Measurements from ENCODE around the gene SPSB1. TPM values are rescaled to one million over a fixed set of nuclear protein-coding genes. Genes with fewer than 3 reads are reported as not detected.
"Not testable (repeated sequence)": the region's sequence is repeated elsewhere in the genome, so short reads cannot be mapped to it uniquely, and the experiment has no call there.

The SPSB1 gene
- total and polyA plus RNA-seq, 10 donors: 1.3 to 7.9 (median 4.1) TPM

- Histone ChIP-seq H3K27me3 (replicated peaks in 1 of 7) (peaks cover 0 to 22% (median 3%) of the 10 kb centered on the region in 7 donors), H3K4me3 (no peak overlapping the region), H3K4me1 (peaks cover 0 to 43% (median 22%) of the 10 kb centered on the region in 6 donors), H3K9me3 (no peaks in the 10 kb centered on the region), H3K27ac (no peak overlapping the region), H3K36me3 (no peaks in the 10 kb centered on the region)
- WGBS, 5 donors: 62 to 92% (median 86%) methylated on average over 9 of the region's 9 CpGs
- no peak for TF ChIP-seq CTCF (IDR thresholded peaks at IDR 0.05 in 8 of 11, conservative IDR thresholded peaks at IDR 0.05 in 3 of 11)
- no peak for TF ChIP-seq POLR2AphosphoS5 (IDR thresholded peaks at IDR 0.05)
- TF ChIP-seq POLR2A (IDR thresholded peaks at IDR 0.05): no peak
- intact Hi-C loops (cut with DNase I; ENCODE audit: low total_unique reads): no loop called here
- DNase-seq: no peak
Measured at GRCh38 chr1:9297831-9298230, 5.1 kb downstream of the SPSB1 start.

GRCh38 chr1:9298282-9298681 lies 5.6 kb downstream of the SPSB1 start:
- Histone ChIP-seq H3K4me1 (peaks cover 1 to 47% (median 27%) of the 10 kb centered on the region in 6 donors), H3K9me3 (no peaks in the 10 kb centered on the region), H3K27ac (no peak overlapping the region), H3K36me3 (no peaks in the 10 kb centered on the region), H3K27me3 (replicated peaks in 1 of 7) (peaks cover 0 to 19% (median 3%) of the 10 kb centered on the region in 7 donors), H3K4me3 (no peak overlapping the region)
- intact Hi-C loops (cut with DNase I; ENCODE audit: low total_unique reads): no loop called here
- WGBS, 5 donors: 0 to 70% (median 64%) methylated on average over 3 of the region's 3 CpGs
- no peak for TF ChIP-seq POLR2A (IDR thresholded peaks at IDR 0.05)
- TF ChIP-seq POLR2AphosphoS5 (IDR thresholded peaks at IDR 0.05): no peak
- TF ChIP-seq CTCF (IDR thresholded peaks at IDR 0.05 in 8 of 11, conservative IDR thresholded peaks at IDR 0.05 in 3 of 11): no peak
- DNase-seq: no peak

GRCh38 chr1:9299571-9300541 lies 7.2 kb downstream of the SPSB1 start:
- H3K27ac ChIP-seq; H3K36me3 ChIP-seq; H3K9me3 ChIP-seq; intact Hi-C loops (cut with DNase I; ENCODE audit: low total_unique reads); DNase-seq; H3K4me3 ChIP-seq; H3K27me3 ChIP-seq (replicated peaks in 1 of 7): not testable (repeated sequence)
- WGBS, 5 donors: 85 to 89% (median 86%) methylated on average over 14 to 16 of the region's 16 CpGs
- H3K4me1 ChIP-seq: peaks cover 2 to 39% (median 14%) of the 10 kb centered on the region in 6 donors

- intact Hi-C loops (cut with DNase I; ENCODE audit: low total_unique reads): no loop called here
- H3K27ac ChIP-seq: no peak overlapping the region
- H3K27me3 ChIP-seq (replicated peaks in 1 of 7): peaks cover 0 to under 1% (median 0%) of the 10 kb centered on the region in 7 donors
- WGBS, 5 donors: 47 to 82% (median 51%) methylated on average over 6 of the region's 6 CpGs
- H3K4me3 ChIP-seq: no peak overlapping the region
- DNase-seq: no peak
- no peaks in the 10 kb centered on the region for H3K9me3 ChIP-seq
- no peaks in the 10 kb centered on the region for H3K36me3 ChIP-seq
- peaks cover 2 to 37% (median 14%) of the 10 kb centered on the region in 6 donors for H3K4me1 ChIP-seq
- TF ChIP-seq POLR2A (IDR thresholded peaks at IDR 0.05) (no peak), POLR2AphosphoS5 (IDR thresholded peaks at IDR 0.05) (no peak), CTCF (IDR thresholded peaks at IDR 0.05 in 8 of 11, conservative IDR thresholded peaks at IDR 0.05 in 3 of 11) (no peak)
Measured at GRCh38 chr1:9300573-9300972, 7.9 kb downstream of the SPSB1 start.

Measured in spleen (tissue), 11 donors.